NCI-H2029 treated with DMSO at 0.1 percent for 48 hours (cell line): ENCODE measurements around the gene CEP19.
A peak's percentile ranks its signal among the peaks of the same experiment; 100 is the strongest.

Experiments used
- DNase-seq: peaks from one replicate; lab custom pipeline; 2025; lab: John Stamatoyannopoulos, UW

Gene CEP19

DNA sequence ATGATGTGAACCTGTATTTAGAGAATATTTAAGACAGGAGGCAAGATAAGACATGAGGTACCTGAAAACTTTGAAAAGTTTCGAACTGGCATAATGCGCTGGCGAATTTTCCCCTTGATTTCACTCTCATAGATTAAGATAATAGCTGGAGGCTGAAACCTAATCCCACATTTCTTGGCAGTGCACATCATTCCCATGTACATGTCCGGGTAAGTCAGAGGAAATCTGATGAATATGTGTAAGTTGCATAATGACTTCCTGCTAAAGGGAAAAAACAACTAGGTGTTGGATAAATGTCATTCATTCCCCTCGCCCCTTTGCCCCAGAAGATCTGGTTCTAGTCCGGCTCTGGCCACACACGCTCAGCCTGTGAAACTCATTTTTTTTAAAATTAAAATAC lies 3.6 kb downstream of the CEP19 start:
- DNase-seq = no peak

DNA sequence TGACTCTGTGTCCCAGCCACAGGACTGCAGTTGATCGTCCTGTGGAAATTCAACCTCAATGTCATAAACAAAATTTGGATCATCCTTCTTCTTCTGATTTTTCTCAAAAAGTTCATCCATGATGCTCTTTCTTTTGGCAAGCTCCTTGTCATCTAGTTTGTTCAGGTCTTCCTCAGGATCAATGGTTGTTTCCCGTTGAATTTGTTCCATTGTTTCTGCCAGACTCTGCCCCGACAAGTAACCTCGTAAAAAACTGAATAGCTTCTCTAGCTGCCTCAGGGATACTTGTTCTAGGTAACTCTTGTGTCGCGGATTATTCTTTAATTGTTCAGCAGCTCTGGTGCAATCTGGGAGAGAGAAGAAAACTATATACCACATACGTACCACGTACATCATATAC lies 4.5 kb downstream of the CEP19 start:
- no peak for DNase-seq

DNA sequence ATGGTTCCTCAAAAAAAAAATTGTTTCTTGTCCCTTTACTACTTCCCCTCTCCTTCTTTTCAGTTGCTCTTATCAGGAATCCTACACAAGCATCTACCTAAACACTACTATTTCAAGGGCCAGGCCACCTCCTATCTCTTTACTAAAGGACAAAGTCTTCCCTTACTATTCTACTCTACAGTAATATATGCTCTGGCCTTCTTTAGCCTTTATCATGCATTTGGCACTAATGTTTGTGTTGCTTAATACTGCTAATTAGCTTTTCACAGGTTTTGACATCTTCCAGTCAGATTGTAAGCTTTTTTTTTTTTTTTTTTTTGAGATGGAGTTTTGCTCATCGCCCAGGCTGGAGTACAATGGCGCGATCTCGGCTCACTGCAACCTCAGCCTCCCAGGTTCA lies 5.3 kb downstream of the CEP19 start:
- DNase-seq = no peak

DNA sequence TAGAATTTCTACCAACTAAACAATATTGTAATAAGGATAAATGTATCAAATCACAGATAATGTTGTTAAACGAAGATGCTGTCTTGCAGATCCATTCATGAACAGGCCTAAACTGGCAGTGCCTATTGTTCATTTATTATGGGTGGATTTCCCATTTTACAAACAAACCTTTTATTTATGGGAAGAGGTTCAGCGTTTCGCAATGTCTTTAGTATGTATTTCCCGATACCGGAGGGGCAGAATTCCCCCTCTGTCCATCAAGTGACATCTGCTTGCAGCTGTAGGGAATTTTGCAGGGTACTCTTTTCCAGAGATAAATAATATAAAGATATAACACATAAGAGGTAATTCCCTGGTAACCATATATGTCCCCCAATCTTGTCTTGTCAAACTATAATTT lies 5.7 kb downstream of the CEP19 start:
- no peak for DNase-seq

DNA sequence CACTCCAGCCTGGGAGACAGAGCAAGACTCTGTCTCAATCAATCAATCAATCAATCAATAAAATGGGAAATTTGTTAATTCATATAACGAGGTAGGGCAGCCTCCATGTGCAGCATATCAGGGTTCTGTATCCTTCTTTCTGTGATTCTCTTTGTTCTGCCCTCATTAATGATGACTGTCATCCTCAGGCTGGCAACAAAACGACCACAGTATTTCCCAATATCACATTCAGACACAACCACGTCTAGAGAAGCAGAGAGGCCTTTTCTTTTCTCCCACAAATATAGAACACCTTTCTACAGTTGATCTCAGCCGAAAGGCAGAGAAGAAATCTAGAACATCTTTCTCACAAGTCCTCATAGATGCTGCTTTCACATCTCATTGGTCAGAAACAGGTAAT lies 11.2 kb downstream of the CEP19 start:
- no peak for DNase-seq

DNA sequence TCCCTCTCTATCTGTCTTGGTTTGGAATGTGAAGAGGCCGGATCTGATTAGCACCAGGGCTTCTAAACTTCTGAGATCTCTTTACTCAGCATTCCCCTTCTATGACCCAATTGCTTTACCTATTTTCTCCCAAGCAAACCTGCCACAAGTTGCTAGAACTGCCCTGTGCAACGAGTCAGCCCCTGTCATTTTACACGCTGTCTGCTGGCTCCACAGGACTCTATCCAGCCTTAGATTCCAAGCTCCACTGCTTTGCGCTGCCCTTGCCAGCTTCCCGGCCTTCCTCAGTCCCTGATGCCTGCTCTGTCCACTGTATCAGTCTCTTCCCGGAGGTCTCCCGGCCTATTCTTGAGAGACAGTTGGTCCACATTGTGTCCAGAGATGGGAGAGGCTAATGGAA lies 12.3 kb downstream of the CEP19 start:
- no peak for DNase-seq

DNA sequence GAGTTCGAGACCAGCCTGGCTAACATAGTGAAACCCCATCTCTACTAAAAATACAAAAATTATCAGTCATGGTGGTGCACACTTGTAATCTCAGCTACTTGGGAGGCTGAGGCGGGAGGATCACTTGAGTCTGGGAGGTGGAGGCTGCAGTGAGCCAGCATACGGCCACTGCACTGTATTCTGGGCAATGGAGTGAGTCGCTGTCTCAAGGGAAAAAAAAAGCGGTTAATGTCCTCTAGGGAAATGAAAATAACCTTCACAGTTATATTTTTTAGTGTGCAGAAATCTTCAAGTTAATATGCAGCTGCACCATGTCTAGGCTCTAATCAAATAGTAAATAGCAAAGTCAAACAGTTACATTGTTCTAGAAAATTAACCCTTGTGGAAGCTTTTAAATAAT lies 14.8 kb downstream of the CEP19 start:
- DNase-seq = no peak

DNA sequence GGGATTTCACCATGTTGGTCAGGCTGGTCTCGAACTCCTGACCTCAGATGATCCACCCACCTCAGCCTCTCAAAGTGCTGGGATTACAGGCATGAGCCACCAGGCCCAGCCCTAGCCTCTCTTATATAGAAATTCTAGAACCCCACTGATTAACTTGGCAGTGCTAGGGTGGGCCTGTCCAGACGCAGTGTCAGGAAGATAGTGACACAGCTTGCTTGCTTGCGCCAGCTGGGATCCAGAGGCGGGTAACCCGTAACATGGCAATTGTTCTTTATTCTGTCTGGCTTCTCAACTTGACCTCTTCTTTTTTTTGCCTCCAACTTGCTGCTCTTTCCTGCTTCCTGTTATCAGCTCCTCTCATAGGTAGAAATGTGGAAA lies 16.2 kb downstream of the CEP19 start:
- no peak for DNase-seq

DNA sequence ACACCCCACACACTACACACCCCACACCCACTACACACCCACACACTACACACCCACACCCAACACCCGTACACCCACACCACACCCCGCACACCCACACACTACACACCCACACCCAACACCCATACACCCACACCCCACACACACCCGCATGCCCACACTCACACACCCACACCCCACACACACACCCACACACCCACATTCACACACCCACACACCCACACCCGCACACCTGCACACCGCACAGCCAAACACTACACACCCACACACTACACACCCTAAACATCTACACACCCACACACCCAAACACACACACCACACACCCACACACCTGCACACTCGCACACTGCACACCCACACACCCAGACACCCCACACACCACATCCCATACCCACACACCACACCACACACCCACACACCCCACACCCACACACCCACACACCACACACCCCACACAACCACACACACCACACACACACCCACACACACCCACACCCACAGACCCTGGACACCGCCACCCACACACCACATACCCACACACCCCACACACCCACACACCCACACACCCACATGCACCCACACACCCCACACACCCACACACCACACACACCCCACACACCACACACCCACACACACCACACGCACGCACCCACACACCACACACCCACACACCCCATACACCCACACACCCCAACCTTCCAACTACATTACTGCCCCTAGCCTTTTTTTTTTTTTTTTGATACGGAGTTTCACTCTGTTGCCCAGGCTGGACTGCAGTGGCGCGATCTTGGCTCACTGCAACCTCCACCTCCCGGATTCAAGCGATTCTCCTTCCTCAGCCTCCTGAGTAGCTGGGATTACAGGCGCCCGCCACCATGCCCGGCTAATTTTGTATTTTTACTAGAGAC lies 16.9 kb downstream of the CEP19 start:
- DNase-seq = no peak

DNA sequence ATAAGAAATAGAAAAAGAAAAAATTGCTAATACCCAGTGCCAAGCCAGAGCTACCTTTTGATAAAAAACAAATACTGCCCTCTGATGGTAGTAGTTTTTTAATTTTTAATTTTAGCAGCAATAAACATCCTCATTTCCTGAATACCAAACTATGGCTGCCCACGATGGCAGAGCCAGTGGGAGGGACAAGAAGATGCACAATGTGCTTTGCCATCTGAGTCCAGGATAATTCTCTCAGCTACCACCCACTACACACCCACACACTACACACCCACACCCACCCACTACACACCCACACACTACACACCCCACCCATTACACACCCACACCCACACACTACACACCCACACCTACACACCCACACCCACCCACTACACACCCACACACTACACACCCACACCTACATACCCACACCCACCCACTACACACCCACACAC lies 17.8 kb downstream of the CEP19 start:
- no peak for DNase-seq

DNA sequence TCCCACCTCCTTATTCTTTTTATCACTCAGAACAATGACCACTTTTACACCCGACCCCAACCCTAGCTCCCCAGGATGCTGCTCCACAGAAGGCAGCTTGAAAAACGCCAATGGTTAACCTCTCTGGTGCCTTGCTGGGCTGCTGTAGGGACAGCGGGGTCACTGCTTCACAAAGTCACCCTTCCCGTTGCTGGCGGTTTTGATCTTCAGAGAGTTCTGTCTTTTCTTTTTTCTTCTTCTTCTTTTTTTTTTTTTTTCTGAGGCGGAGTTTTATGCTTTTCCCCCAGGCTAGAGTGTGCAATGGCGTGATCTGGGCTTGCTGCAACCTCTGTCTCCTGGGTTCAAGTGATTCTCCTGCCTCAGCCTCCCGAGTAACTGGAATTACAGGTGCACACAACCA lies 20.7 kb downstream of the CEP19 start:
- no peak for DNase-seq

DNA sequence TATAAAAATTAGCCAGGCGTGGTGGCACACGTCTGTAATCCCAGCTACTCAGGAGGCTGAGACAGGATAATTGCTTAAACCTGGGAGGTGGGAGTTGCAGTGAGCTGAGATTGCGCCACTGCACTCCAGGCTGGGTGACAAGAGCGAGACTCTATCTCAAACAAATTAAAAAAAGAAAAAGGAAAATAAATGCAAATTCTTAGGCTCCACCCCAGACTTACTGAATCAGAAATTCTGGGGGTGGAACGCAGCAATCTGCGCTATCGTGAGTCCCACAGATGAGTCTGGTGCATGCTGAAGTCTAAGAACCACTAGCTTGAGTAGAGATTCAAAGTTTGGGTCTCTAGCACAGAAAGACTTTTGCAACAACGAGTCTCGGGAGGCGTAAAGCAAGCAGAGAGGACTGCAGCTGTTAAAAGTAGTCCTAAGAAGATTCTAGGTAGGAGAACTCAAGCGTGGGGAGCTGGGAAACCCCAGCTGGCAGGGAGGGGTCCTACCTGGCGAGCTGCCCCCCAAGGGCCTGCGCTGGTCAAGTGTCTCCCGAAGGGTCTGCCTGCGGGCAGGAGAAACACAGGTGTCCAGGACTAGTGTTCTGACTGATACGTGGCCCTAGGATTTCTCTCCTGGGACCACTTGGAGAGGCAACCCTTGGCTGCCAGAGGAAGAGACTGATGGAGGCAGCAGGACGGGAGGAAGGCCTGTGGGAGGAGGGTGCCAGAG lies 21.9 kb downstream of the CEP19 start:
- DNase-seq = no peak

DNA sequence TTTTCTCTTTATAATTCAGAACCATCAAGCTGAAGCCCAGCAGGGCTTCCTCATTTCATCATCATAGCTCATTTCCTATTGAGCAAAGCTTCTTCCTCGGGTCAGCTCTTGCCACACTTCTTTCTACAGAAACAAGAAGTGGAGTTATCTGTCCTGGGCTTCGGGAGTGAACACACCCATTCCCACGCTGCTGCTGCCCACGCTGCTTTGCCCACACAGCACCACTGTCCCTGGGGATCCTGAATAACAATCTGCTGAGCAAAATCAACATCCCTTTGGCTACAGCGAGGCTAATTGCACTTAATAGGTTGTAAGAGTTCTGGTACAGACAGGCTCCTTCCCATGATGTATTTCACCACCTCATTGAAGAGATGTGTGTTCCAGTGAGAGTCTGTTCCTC lies 23.7 kb downstream of the CEP19 start:
- no peak for DNase-seq

DNA sequence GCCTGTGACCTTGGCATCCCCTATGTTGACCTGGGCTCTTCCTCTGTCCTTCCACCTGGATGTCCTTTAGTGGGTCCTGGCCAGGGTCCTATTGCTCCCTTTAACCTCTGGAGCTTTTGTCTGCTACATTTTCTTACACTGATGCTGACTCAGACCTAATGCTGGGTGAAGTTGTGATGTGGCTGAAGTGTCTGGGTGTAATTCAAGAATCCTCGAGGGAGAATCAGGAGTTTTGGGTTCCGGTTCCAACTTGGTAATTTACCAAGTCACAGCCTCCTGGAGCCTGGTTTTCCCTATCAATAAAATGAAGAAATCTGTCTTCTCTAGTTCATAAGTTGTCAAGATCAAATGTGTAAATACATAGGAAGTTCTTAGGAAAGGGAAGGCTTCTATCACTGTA lies 25.6 kb downstream of the CEP19 start:
- no peak for DNase-seq

DNA sequence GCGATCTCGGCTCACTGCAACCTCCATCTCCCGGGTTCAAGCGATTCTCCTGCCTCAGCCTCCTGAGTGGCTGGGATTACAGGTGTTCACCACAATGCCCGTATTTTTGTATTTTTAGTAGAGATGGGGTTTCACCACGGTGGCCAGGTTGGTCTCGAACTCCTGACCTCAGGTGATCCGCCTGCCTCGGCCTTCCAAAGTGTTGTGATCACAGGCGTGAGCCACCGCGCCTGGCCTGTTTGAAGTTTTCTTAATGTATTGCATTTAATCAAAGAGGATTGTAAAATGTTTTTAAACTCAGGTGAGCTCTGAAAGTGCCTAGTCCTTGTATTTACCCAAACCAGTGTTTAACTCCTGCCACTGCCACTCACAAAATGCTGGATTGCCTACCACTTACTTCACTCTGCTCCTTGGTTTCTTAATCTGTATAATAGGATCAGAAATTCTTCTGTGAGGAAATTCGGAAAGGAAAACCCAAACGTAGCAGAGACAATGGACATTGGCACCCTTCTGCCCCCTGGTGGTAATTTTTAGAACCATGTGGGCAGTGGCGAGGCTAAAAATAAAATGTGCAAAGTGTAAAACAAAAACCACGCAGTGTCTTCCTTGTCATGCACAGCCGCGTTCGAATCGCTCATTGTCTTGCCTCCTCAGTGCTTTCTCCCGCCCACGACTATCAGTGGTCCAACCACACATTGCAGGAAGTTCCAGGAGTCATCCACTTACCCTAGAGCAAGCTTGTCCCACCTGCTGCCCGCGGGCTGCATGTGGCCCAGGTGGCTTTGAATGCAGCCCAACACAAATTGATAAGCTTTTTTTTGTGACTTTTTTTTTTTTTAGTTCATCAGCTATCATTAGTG lies 27.3 kb downstream of the CEP19 start:
- peak; percentile 60 for DNase-seq

DNA sequence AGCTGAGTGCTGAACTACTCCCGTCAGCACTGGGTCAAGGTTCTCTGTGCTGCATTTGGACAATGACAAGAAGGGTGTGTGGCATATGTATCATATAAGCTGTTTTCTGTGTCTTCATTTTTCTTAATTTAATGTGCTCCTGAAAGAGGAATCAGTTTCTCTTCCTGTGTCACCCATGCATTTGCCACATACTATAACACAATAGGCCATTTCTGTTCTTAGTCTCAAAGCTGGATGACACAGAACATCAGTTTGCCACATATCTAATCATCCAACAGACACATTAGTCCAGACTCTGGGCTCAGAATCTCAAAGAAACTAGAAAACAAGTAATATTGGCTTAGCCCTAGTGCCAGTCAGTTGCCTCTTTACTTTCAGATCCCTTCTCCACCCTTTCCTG lies 34.1 kb downstream of the CEP19 start:
- DNase-seq = no peak

DNA sequence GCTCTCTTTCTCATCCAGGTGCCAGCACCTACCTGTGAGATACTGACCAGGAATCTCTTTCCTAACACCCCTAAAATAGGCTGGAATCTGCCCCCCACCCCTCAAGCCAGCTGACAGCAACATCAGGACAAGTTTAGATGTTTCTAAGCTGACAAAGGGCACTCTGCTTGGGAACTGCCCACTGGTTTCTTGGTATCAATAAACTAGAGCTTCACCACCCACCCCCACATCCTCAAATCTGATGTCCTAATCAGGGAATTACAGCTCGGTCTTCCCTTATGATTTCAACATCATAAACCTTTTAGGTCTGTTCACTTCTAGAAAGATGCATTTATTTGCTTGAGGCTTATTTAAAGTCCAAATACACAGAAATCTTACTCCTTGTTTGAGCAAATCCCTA lies 34.7 kb downstream of the CEP19 start:
- no peak for DNase-seq

DNA sequence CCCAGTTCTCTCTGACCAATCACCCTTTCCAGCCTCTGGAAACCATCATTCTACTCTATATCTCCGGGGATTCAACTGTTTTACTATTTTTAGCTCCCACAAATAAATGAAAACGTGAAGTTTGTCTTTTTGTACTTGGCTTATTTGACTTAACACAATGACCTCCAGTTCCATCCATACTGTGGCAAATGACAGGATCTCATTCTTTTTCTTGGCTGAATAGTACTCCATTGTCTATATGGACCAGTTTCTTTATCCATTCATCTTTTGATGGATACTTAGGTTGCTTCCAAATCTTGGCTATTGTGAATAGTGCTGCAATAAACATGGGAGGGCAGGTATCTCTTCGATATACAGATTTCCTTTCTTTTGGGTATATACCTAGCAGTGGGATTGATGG lies 38.4 kb downstream of the CEP19 start:
- DNase-seq = no peak

DNA sequence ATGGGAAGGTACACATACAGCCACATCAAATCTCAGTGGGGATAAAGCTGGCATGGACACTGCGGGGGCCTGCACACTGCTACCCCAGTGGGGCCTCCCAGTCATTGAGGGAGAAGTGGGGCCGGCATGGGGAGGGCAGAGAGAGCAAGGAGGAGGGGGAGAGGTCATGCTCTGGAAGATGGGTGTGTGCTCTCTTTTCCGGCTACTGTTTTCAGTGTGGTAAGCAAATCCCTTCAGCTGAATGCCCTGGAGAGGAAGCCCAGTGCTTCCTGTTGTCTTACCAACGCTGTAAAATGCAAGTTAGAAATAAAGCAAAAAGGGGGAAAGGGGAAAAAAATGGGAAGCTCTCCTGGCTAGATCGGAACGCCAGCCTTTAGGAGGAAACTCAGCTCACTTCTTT lies 41.7 kb downstream of the CEP19 start:
- no peak for DNase-seq

DNA sequence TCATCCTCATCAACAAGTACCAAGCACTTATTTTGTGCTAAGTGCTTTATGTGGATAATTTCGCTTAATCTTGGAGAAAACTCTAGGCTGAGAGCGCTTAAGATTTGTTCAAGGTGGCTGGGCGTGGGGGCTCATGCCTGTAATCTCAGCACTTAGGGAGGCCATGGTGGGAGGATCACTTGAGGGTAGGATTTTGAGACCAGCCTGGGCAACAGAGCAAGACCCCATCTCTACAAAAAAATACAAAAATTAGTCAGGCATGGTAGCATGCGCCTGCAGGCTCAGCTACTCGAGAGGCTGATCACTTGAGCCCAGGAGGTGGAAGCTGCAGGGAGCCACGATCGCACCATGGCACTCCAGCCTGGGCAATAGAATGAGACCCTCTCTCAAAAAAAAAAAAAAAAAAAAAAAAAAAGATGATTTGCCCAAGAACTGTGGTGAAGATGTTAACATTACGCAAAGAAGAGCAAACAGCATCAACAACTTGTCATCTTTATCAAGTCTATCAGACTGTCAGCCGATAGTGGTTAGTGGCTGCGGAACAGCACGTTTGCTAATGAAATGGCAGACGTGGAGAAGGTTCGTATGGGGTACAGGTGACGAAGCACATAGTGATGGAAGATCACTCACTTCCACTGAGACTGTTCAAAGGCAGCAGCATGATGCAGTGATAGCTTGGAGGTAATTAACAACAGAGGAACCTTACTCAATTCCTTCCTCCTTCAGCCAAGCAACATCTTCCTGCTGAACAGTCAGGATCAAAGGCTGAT lies 44.8 kb downstream of the CEP19 start:
- no peak for DNase-seq

DNA sequence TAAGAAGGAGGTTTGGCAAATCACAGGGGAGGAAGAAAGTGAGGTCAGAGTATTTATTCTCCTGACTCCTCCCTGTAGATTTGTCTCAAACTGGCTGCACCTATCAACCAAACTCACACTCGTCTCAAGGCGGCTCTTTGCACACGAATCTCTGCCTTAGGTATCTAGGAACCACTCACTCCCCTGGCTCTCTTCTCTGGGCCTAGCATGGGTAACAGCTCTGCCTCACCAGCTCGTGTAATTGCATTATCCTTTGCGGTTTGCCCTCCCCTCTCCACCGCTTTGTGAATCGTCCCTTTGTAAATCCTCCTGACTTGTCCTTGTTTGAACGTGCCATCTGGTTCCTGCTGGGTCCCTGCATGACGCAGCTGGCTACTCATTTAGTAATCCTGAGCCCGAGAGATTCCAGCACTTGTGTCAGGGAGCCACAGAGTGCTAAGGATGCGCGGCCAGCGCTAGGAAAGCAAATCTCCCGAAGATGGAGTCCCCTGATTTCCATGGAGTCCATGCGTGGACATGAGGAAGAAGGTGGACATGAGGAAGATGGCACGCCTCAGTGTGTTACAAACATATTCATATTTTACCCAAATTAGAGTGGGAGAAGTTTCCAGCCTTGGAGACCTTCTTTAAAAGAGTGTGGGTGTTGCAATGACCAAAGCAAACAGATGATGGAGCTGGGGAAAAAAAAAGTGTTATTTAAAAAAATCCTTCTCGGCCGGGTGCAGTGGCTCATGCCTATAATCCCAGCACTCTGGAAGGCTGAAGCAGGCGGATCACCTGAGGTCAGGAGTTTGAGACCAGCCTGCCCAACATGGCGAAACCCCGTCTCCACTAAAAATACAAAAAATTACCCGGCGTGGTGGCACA lies 45.8 kb downstream of the CEP19 start:
- peak; percentile 83 for DNase-seq
